Hepatocyte (in vitro differentiated cells): ENCODE data around the gene CDC42BPA. TPM values are rescaled to one million over a fixed set of nuclear protein-coding genes. Genes with fewer than 3 reads are reported as not detected.

Experiments
- DNase-seq: peaks from one replicate; pipeline ENCODE4 v3.0.0-alpha.2; 2016; ENCODE audit warnings: low spot score
- H2AFZ ChIP-seq: fragments of 200-600 bp; sonication (generic); 2 replicates; pipeline ENCODE4 v1.6.0; 2016; ENCODE audit warnings: antibody characterized with exemption, mild to moderate bottlenecking
- H3K27ac ChIP-seq: fragments of 200-600 bp; sonication (generic); 2 replicates; pipeline ENCODE4 v1.5.1; 2016; ENCODE audit warnings: mild to moderate bottlenecking
- H3K27me3 ChIP-seq: fragments of 200-600 bp; sonication (generic); 2 replicates; pipeline ENCODE4 v1.6.1; 2016
- H3K36me3 ChIP-seq: fragments of 200-600 bp; sonication (generic); replicated peaks from 2 replicates; pipeline ENCODE4 v1.5.1; 2016; ENCODE audit warnings: low read depth; ENCODE audit not compliant: insufficient read depth
- H3K4me1 ChIP-seq: fragments of 200-600 bp; sonication (generic); 2 replicates; pipeline ENCODE4 v1.5.1; 2016; ENCODE audit warnings: mild to moderate bottlenecking, moderate library complexity; ENCODE audit not compliant: insufficient read depth
- H3K4me2 ChIP-seq: fragments of 200-600 bp; sonication (generic); 2 replicates; pipeline ENCODE4 v1.6.0; 2016
- H3K4me3 ChIP-seq: fragments of 200-600 bp; sonication (generic); 2 replicates; pipeline ENCODE4 v1.5.1; 2016; ENCODE audit warnings: mild to moderate bottlenecking
- H3K79me2 ChIP-seq: fragments of 200-600 bp; sonication (generic); 2 replicates; pipeline ENCODE4 v1.6.0; 2017; ENCODE audit warnings: mild to moderate bottlenecking
- H3K9me2 ChIP-seq: fragments of 200-600 bp; sonication (generic); replicated peaks from 2 replicates; pipeline ENCODE4 v1.6.0; 2017; ENCODE audit warnings: mild to moderate bottlenecking; ENCODE audit not compliant: insufficient read depth
- H3K9me3 ChIP-seq: fragments of 200-600 bp; sonication (generic); 2 replicates; pipeline ENCODE4 v1.5.1; 2016; ENCODE audit warnings: low read depth, mild to moderate bottlenecking
- H4K20me1 ChIP-seq: fragments of 200-600 bp; sonication (generic); 2 replicates; pipeline ENCODE4 v1.6.0; 2016; ENCODE audit warnings: mild to moderate bottlenecking; ENCODE audit not compliant: insufficient read depth, poor library complexity, severe bottlenecking
- EZH2 ChIP-seq: fragments of 200-600 bp; sonication (generic); IDR thresholded peaks from 2 replicates; pipeline ENCODE4 v1.6.1; 2016; ENCODE audit warnings: antibody characterized with exemption, mild to moderate bottlenecking, borderline replicate concordance
- EZH2phosphoT487 ChIP-seq: fragments of 200-600 bp; sonication (generic); IDR thresholded peaks from one replicate; pipeline ENCODE4 v1.6.1; 2018; ENCODE audit warnings: antibody characterized with exemption, mild to moderate bottlenecking, low read depth, moderate library complexity; ENCODE audit not compliant: unreplicated experiment, severe bottlenecking
- WGBS: methylation state at CpG from one replicate; pipeline ENCODE4 v1.1.6; 2016; ENCODE audit warnings: low lambda C conversion rate; ENCODE audit errors: missing lambda C conversion rate; 5-methylcytosine and 5-hydroxymethylcytosine counted together
- polyA plus RNA-seq: library from polyadenylated mRNA; unstranded; fragments of >200 nt; fragmentation: Nextera tagmentation; extraction: Ambion mirVana; gene quantifications from 2 replicates; pipeline ENCODE4 v1.2.1, GENCODE V29; 2016
- total RNA-seq: library from RNA; depleted of rRNA; stranded (reverse); fragments of >200 nt; gene quantifications from 2 replicates; pipeline ENCODE4 v1.2.3, GENCODE V29; 2014
- TF ChIP-seq, protein P1 (sequence below): fragments of 200-600 bp; sonication (generic); IDR thresholded peaks from 2 replicates; pipeline ENCODE4 v1.5.1; 2016; ENCODE audit warnings: antibody characterized with exemption, mild to moderate bottlenecking; ENCODE audit not compliant: poor library complexity

The CDC42BPA gene
- total and polyA plus RNA-seq, 2 experiments from 2014 or later, result 24.5 to 40.9 TPM

DNA sequence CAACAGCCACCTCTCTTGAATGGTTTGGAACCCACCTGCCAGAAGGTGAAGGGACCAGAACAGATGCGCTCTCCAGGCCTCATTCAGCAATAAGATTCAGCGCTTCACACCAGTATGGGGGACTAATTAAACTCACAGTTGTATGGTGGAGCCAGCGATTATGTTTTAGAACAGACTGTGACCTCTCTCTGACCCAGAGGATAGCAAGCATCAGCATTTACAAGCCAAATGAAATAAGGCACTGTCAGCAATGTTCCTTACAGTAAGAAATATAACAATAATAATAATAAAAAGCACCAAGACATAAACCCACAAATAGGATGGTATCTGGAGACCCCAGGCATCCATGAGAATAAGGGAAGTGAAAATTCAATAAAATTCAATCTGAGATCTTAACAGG lies 6.9 kb upstream of the CDC42BPA start:
- no peak overlapping the region for H3K4me3 ChIP-seq
- WGBS, result 91% methylated on average over 3 of the region's 3 CpGs
- no peaks in the 10 kb centered on the region for H3K79me2 ChIP-seq
- H2AFZ ChIP-seq, result no peak overlapping the region
- H3K9me3 ChIP-seq, result no peaks in the 10 kb centered on the region
- H3K4me1 ChIP-seq, result no peaks in the 10 kb centered on the region
- no peaks in the 10 kb centered on the region for H3K9me2 ChIP-seq
- H3K4me2 ChIP-seq, result no peak overlapping the region
- H4K20me1 ChIP-seq, result no peaks in the 10 kb centered on the region
- DNase-seq, result no peak
- H3K27ac ChIP-seq, result no peak overlapping the region
- no peaks in the 10 kb centered on the region for H3K27me3 ChIP-seq
- H3K36me3 ChIP-seq, result no peaks in the 10 kb centered on the region
- TF ChIP-seq, protein P1, sequence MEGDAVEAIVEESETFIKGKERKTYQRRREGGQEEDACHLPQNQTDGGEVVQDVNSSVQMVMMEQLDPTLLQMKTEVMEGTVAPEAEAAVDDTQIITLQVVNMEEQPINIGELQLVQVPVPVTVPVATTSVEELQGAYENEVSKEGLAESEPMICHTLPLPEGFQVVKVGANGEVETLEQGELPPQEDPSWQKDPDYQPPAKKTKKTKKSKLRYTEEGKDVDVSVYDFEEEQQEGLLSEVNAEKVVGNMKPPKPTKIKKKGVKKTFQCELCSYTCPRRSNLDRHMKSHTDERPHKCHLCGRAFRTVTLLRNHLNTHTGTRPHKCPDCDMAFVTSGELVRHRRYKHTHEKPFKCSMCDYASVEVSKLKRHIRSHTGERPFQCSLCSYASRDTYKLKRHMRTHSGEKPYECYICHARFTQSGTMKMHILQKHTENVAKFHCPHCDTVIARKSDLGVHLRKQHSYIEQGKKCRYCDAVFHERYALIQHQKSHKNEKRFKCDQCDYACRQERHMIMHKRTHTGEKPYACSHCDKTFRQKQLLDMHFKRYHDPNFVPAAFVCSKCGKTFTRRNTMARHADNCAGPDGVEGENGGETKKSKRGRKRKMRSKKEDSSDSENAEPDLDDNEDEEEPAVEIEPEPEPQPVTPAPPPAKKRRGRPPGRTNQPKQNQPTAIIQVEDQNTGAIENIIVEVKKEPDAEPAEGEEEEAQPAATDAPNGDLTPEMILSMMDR, result no peak
- no peak for TF ChIP-seq EZH2
- no peak for TF ChIP-seq EZH2phosphoT487

DNA sequence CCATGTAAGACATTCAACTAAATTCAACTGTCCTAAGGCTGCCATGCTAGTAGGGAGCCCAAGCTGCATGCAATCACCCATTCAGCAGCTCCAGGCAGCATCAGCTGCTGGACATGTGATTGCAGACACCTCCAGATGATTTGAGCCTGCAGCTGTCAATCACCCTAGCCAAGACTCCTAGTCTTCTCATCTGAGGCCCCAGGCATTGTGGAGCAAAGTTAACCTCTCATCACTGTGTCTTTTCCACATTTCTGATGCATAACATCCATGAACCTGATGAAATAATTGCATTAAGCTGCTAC lies 5.6 kb upstream of the CDC42BPA start:
- Histone ChIP-seq H3K9me3 (no peaks in the 10 kb centered on the region), H3K36me3 (no peaks in the 10 kb centered on the region), H3K4me2 (no peak overlapping the region), H3K27me3 (no peaks in the 10 kb centered on the region), H3K27ac (no peak overlapping the region), H3K4me1 (peaks cover 5% of the 10 kb centered on the region), H3K79me2 (no peaks in the 10 kb centered on the region), H2AFZ (no peak overlapping the region), H4K20me1 (no peaks in the 10 kb centered on the region), H3K9me2 (no peaks in the 10 kb centered on the region), H3K4me3 (no peak overlapping the region)
- DNase-seq, result no peak
- TF ChIP-seq, protein P1, result no peak
- TF ChIP-seq EZH2phosphoT487 (no peak), EZH2 (no peak)

DNA sequence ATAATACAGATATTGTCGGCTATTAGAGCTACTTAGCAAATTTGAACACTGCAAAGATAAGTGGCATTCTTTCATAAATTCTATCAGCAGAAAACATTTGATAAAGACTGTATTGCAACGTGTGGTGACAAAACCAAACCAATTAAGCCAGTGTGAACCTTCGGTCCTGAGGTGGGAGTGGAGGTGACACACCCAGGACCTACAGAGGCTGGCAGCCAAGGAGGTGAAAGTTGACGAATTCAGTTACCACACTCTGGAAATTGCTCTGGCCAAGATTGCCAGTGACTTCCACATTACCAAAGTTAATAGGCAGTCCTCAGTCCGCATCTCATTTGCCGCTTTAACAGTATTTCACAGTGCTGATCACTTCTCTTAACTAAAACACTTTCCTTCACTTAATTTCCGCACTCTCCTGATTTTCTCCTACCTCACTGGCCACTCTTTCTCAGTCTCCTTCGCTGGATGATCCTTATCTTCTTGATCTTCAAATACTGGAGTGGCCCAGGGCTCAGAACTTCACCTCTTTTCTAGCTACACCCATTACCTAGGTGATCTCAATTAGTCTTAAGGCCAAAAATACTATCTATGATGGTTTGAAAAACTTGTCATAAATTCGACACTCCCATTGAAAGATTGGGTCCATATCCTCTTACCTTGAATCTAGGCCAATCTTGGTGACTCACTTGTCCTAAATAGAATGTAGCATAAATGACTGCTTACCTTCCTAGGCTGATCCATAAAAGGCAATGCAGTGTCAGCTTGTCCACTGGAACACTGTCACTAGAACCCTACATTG lies 5.1 kb upstream of the CDC42BPA start:
- TF ChIP-seq EZH2, result no peak
- TF ChIP-seq EZH2phosphoT487, result no peak
- TF ChIP-seq, protein P1, result no peak
- Histone ChIP-seq H3K27ac (no peak overlapping the region), H3K36me3 (no peaks in the 10 kb centered on the region), H3K9me3 (no peaks in the 10 kb centered on the region), H4K20me1 (no peaks in the 10 kb centered on the region), H3K9me2 (no peaks in the 10 kb centered on the region), H3K27me3 (no peaks in the 10 kb centered on the region), H3K4me3 (no peak overlapping the region), H3K4me2 (no peak overlapping the region), H3K79me2 (no peaks in the 10 kb centered on the region), H3K4me1 (peaks cover 5% of the 10 kb centered on the region), H2AFZ (no peak overlapping the region)
- WGBS, result 80% methylated on average over 9 of the region's 9 CpGs
- no peak for DNase-seq

DNA sequence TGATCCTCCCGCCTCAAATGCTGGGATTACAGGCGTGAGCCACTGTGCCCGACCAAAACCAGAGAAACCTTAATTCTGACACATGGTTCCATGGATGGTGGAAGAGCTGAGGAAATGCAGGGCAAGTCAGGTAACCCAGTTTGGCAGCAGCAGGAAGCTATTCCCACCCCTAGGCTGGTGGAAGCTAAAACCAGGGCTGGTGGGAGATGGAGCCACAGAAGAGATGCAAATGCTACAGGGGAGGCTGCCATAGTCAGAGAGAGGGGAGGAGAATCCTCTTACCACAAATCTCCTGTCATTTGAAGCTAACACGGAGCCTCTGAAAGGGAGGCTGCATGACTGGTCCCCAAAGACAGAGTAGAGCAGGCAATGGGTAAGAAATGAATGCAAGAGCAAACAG lies 4.1 kb upstream of the CDC42BPA start:
- H3K36me3 ChIP-seq, result no peaks in the 10 kb centered on the region
- H4K20me1 ChIP-seq, result no peaks in the 10 kb centered on the region
- peaks cover 5% of the 10 kb centered on the region for H3K4me1 ChIP-seq
- H3K4me2 ChIP-seq, result no peak overlapping the region
- H3K79me2 ChIP-seq, result peaks cover 1% of the 10 kb centered on the region
- H3K27me3 ChIP-seq, result no peaks in the 10 kb centered on the region
- WGBS, result 78% methylated on average over 4 of the region's 4 CpGs
- no peaks in the 10 kb centered on the region for H3K9me3 ChIP-seq
- H3K4me3 ChIP-seq, result no peak overlapping the region
- H3K9me2 ChIP-seq, result no peaks in the 10 kb centered on the region
- no peak overlapping the region for H2AFZ ChIP-seq
- no peak overlapping the region for H3K27ac ChIP-seq
- TF ChIP-seq, protein P1, result no peak
- no peak for TF ChIP-seq EZH2phosphoT487
- TF ChIP-seq EZH2, result no peak
- DNase-seq, result no peak
